Duodenal mucosa (tissue), 2 donors: Measurements from ENCODE around the gene TBC1D16.
"Not testable (repeated sequence)": the region's sequence is repeated elsewhere in the genome, so short reads cannot be mapped to it uniquely, and the experiment has no call there.

Source experiments
- H3K27ac ChIP-seq: one replicate; pipeline ENCODE4 v1.7.0; 2013; ENCODE audit warnings: low read depth, low read length
- H3K27me3 ChIP-seq, 2 donors: one replicate each; pipeline ENCODE4 v1.7.0; 2013; ENCODE audit warnings: low read length in 2 of 2, control low read depth in 1 of 2; ENCODE audit not compliant: insufficient read depth in 2 of 2, control insufficient read depth in 1 of 2
- H3K36me3 ChIP-seq, 2 donors: one replicate each; pipeline ENCODE4 v1.7.0; 2013; ENCODE audit warnings: low read length in 2 of 2, control low read depth in 1 of 2; ENCODE audit not compliant: insufficient read depth in 2 of 2, control insufficient read depth in 1 of 2
- H3K4me1 ChIP-seq, 2 donors: one replicate each; pipeline ENCODE4 v1.7.0; 2013; ENCODE audit warnings: low read length in 2 of 2, control low read depth in 1 of 2; ENCODE audit not compliant: insufficient read depth in 2 of 2, control insufficient read depth in 1 of 2
- H3K4me3 ChIP-seq, 2 donors: one replicate each; pipeline ENCODE4 v1.7.0; 2013; ENCODE audit warnings: low read length in 2 of 2, low read depth in 1 of 2
- H3K9ac ChIP-seq, 2 donors: one replicate each; pipeline ENCODE4 v1.7.0; 2013; ENCODE audit warnings: low read length in 2 of 2, low read depth in 1 of 2
- H3K9me3 ChIP-seq, 2 donors: one replicate each; pipeline ENCODE4 v1.7.0; 2013; ENCODE audit warnings: low read length in 2 of 2, control low read depth in 1 of 2; ENCODE audit not compliant: control insufficient read depth in 1 of 2

Gene TBC1D16

DNA sequence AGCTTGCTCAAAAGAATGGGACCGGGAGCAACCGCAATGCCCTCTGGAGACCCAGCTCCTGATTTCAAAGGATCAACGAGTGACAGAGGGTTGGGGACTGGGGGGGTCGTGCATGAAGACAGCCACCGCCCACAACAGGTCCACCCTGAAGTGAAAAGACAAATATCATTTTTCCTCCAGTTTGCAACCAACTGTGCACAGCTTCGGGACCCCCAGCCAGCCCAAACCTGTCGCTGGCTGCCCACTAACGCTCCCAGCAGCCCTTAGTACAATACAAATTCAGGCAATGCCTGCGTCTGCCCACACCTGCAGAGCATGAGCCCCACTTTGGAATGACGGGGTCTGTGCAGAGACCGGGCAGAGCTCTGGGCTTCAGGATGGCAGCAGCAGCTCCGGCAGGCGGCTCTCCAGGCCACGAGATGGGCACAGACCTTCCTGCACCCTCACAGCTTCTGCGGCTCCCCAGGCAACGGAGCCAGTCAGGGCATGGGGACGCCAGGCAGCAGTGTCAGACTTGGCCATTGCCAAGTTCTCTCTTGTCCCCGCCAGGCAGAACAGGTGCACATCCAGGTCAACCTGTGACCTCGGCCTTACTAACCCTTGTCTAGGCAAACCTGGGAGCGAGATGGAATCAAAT, 60.1 kb downstream of the TBC1D16 start:
- Histone ChIP-seq H3K4me3 (no peak overlapping the region), H3K27me3 (no peaks in the 10 kb centered on the region), H3K36me3 (peaks cover 0 to 8% of the 10 kb centered on the region in 2 donors), H3K27ac (no peak overlapping the region), H3K9me3 (no peaks in the 10 kb centered on the region), H3K9ac (peak overlapping the region in 1 of 2 donors; percentile 8), H3K4me1 (peaks cover 9 to 13% of the 10 kb centered on the region in 2 donors)

DNA sequence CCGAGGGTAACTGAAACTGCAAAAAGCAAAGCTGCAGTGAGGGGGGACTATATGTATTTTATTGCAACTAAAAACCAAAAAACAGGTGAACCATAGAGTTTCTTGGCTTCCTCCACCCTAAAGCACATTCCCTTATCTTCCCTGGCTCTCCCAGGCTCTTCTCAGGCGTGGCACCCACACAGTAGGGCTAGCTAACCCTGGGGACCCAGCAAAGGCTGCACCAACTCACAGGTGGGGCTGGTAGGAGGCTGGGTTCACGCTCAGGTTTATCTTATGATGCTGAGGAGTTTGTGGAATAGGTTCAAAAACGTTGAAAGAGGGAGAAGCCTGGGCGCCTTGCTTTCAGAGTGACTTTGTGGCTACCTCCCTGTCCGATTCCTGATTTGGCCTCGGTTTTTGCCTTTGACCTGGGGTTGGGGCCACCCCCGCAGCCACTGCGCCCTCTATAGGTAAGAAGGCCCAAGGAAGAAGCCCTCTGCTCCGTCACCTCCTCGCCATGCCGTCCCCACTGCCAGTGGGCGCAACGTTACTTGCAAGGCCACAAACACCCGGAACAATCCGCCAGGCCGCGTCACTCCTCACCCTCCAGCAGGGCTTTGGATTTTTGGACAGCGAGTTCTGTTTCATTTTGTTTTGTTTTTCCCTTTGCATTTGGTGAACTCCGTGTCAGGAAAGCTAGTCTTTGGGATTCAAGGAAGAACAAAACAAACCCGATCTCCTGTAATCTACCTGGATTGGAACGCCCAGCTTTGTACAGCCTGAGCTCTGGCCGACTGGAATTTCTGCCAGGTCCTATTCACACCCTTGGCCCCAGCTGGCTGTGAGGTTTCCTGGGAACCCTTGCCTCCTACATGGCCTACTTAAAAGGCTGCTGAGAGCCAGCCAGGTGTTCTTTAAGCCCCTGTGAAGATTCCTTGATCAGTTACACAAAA, 60.8 kb downstream of the TBC1D16 start:
- H3K27me3 ChIP-seq, result no peaks in the 10 kb centered on the region
- peaks cover 0 to 8% of the 10 kb centered on the region in 2 donors for H3K36me3 ChIP-seq
- no peaks in the 10 kb centered on the region for H3K9me3 ChIP-seq
- H3K9ac ChIP-seq, result peak overlapping the region; percentile 8 to 16
- H3K4me3 ChIP-seq, result no peak overlapping the region
- peaks cover 9 to 13% of the 10 kb centered on the region in 2 donors for H3K4me1 ChIP-seq
- H3K27ac ChIP-seq, result no peak overlapping the region

DNA sequence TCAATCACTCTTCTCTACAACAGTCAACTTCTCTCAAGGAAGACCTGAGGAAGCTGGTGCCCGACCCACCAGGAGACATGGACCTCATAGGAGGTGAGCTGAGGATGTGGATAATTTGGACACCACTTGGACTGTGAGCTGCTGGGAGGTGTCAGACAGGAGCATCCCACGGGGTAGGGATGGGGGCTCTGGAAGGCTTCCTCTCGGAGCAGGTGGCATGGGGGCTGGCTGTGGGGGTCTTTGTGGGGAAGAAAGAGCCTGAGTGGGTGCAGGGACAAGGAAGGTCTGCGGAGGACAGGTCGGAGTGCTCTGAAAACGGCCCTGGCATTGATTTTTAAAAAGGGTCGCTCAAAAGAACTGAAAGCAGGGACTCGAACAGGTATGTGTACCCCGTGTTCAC, 64.0 kb downstream of the TBC1D16 start:
- no peak overlapping the region for H3K4me3 ChIP-seq
- H3K9me3 ChIP-seq, result no peaks in the 10 kb centered on the region
- H3K9ac ChIP-seq, result no peak overlapping the region
- peaks cover 0 to 8% of the 10 kb centered on the region in 2 donors for H3K36me3 ChIP-seq
- peaks cover 9 to 13% of the 10 kb centered on the region in 2 donors for H3K4me1 ChIP-seq
- no peaks in the 10 kb centered on the region for H3K27me3 ChIP-seq
- no peak overlapping the region for H3K27ac ChIP-seq

GRCh38 chr17:79970576-79971068, 65.0 kb downstream of the TBC1D16 start:
- Histone ChIP-seq H3K4me3 (no peak overlapping the region), H3K9me3 (no peaks in the 10 kb centered on the region), H3K36me3 (peaks cover 0 to 3% of the 10 kb centered on the region in 2 donors), H3K27me3 (no peaks in the 10 kb centered on the region), H3K4me1 (peaks cover 9 to 12% of the 10 kb centered on the region in 2 donors), H3K9ac (no peak overlapping the region), H3K27ac (no peak overlapping the region)

DNA sequence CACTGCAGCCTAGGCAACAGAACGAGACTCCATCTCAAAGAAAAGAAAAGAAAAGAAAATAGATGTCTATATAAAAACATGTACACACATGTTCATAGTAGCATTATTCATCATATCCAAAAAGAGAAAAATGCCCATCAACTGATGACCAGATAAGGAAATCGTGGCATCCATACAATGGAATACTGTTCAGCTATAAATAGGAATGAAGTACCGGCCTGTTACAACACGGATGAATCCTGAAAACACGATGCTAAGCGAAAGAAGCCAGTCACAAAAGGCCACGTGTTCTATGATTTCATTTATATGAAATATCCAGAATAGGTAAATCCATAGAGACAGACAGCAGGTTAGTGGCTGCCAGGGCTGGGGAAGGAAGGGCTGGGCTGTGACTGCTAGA, 65.8 kb downstream of the TBC1D16 start:
- Histone ChIP-seq H3K36me3 (peaks cover 0 to 3% of the 10 kb centered on the region in 2 donors), H3K9me3 (no peaks in the 10 kb centered on the region), H3K27ac (no peak overlapping the region), H3K4me3 (no peak overlapping the region), H3K27me3 (no peaks in the 10 kb centered on the region), H3K9ac (no peak overlapping the region), H3K4me1 (peaks cover 2 to 7% of the 10 kb centered on the region in 2 donors)

- Histone ChIP-seq H3K27me3 (no peaks in the 10 kb centered on the region), H3K27ac (no peak overlapping the region), H3K4me3 (no peak overlapping the region), H3K4me1 (no peaks in the 10 kb centered on the region), H3K9me3 (no peaks in the 10 kb centered on the region), H3K9ac (no peak overlapping the region), H3K36me3 (peaks cover 0 to 3% of the 10 kb centered on the region in 2 donors)
These were observed 67.6 kb downstream of the TBC1D16 start for GRCh38 chr17:79968116-79968515.

GRCh38 chr17:79966681-79967080, 69.0 kb downstream of the TBC1D16 start:
- Histone ChIP-seq H3K27me3 (no peaks in the 10 kb centered on the region), H3K4me1 (no peaks in the 10 kb centered on the region), H3K4me3 (no peak overlapping the region), H3K36me3 (peaks cover 0 to under 1% of the 10 kb centered on the region in 2 donors), H3K27ac (no peak overlapping the region), H3K9me3 (no peaks in the 10 kb centered on the region), H3K9ac (no peak overlapping the region)

- Histone ChIP-seq H3K4me3 (no peak overlapping the region), H3K36me3 (no peaks in the 10 kb centered on the region), H3K9me3 (no peaks in the 10 kb centered on the region), H3K9ac (no peak overlapping the region), H3K27me3 (no peaks in the 10 kb centered on the region), H3K27ac (no peak overlapping the region), H3K4me1 (no peaks in the 10 kb centered on the region)
These were observed 69.9 kb downstream of the TBC1D16 start for GRCh38 chr17:79965806-79966205.

DNA sequence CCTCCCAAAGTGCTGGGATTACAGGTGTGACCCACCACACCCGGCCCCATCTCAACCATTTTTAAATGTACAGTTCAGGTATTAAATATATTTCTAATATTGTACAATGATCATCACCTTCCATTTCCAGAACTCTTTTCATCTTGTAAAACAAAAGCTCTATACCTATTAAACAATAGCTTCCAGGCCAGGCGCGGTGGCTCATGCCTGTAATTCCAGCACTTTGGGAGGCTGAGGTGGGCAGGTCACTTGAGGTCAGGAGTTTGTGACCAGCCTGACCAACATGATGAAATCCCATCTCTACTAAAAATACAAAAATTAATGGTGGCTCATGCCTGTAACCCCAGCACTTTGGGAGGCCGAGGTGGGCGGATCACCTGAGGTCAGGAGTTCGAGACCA, 73.2 kb downstream of the TBC1D16 start:
- H3K27ac ChIP-seq, H3K27me3 ChIP-seq, H3K36me3 ChIP-seq, H3K9ac ChIP-seq, H3K4me3 ChIP-seq, H3K4me1 ChIP-seq, H3K9me3 ChIP-seq: not testable (repeated sequence)

GRCh38 chr17:79961567-79961966, 74.1 kb downstream of the TBC1D16 start:
- not testable (repeated sequence) for H3K27ac ChIP-seq, H3K9me3 ChIP-seq, H3K9ac ChIP-seq, H3K36me3 ChIP-seq, H3K4me3 ChIP-seq, H3K4me1 ChIP-seq, H3K27me3 ChIP-seq
